GM19372 (cell line): Measurements from ENCODE around the gene NDUFA9.

Experiments
- ATAC-seq: cut with Tn5 transposase; IDR thresholded peaks from one replicate; pipeline ENCODE4 v1.9.1; 2021; ENCODE audit warnings: mild to moderate bottlenecking, low read depth, moderate library complexity; ENCODE audit not compliant: unreplicated experiment

Gene NDUFA9

GRCh38 chr12:4685317-4685716 is 36.4 kb downstream of the NDUFA9 start:
- no peak for ATAC-seq

GRCh38 chr12:4690760-4691159 is 41.8 kb downstream of the NDUFA9 start:
- ATAC-seq, result no peak
